Muscle of leg (tissue), 11 donors: ENCODE measurements around the gene DBI. TPM values are rescaled to one million over a fixed set of nuclear protein-coding genes. Genes with fewer than 3 reads are reported as not detected.
A peak's percentile ranks its signal among the peaks of the same experiment; 100 is the strongest.

Experiments used
- DNase-seq: peaks from one replicate; pipeline ENCODE4 v3.0.0; 2013
- H3K27ac ChIP-seq: one replicate; pipeline ENCODE4 v1.5.1; 2013; ENCODE audit warnings: mild to moderate bottlenecking, low read length, control low read depth
- H3K27me3 ChIP-seq: one replicate; pipeline ENCODE4 v1.6.1; 2013; ENCODE audit warnings: low read length; ENCODE audit not compliant: control insufficient read depth, insufficient read depth
- H3K36me3 ChIP-seq: one replicate; pipeline ENCODE4 v1.6.1; 2013; ENCODE audit warnings: low read length; ENCODE audit not compliant: control insufficient read depth, insufficient read depth
- H3K4me1 ChIP-seq: one replicate; pipeline ENCODE4 v1.6.1; 2013; ENCODE audit warnings: low read length; ENCODE audit not compliant: control insufficient read depth, insufficient read depth
- H3K4me3 ChIP-seq: one replicate; pipeline ENCODE4 v1.5.1; 2013; ENCODE audit warnings: low read length, control low read depth
- H3K9me3 ChIP-seq: replicated peaks from 2 replicates; pipeline ENCODE4 v1.6.1; 2013; ENCODE audit warnings: low read depth, low read length; ENCODE audit not compliant: control insufficient read depth
- WGBS: methylation state at CpG from one replicate; pipeline ENCODE4 v1.1.5; 2013; ENCODE audit warnings: missing lambda C conversion rate; ENCODE audit not compliant: insufficient coverage; 5-methylcytosine and 5-hydroxymethylcytosine counted together
- polyA plus RNA-seq, 8 donors: library from polyadenylated mRNA; unstranded; fragments of 120-200 nt; gene quantifications; one replicate each; pipeline versions ENCODE4 v1.2.1 to v1.2.3, GENCODE V29; 2013; ENCODE audit warnings: inconsistent platforms in 1 of 8, low replicate concordance in 1 of 8; ENCODE audit not compliant: insufficient read length in 8 of 8, insufficient read depth in 1 of 8
- total RNA-seq: library from RNA; stranded (reverse); fragments of 120-200 nt; gene quantifications from one replicate; pipeline ENCODE4 v1.2.4, GENCODE V29; 2013

Gene DBI
- total and polyA plus RNA-seq, 9 donors: 179 to 319 (median 269) TPM

DNA sequence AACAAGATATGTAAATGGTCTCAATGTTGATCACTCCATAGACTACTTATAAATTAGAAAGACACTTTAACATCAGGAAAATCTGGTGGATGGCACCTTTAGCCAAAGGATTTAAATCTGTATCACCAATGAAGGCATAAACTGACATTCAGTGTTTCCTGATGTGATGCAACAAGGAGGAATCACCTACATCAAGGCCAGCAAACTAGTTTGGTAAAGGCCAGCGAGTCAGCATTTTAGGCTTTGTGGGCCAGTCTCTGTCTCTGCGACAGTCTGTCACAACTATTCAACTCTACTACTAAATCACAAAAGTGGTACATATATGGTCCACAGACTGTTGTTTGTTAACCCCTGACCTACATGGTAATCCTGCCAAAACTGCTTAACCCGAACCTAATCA is 33.4 kb upstream of the DBI start:
- no CpG with 5 or more reads among the region's 3 CpGs for WGBS
- Histone ChIP-seq H3K4me3 (no peak overlapping the region), H3K27me3 (no peaks in the 10 kb centered on the region), H3K36me3 (peaks cover 6% of the 10 kb centered on the region), H3K27ac (no peak overlapping the region), H3K4me1 (no peaks in the 10 kb centered on the region), H3K9me3 (no peaks in the 10 kb centered on the region)
- DNase-seq: no peak

DNA sequence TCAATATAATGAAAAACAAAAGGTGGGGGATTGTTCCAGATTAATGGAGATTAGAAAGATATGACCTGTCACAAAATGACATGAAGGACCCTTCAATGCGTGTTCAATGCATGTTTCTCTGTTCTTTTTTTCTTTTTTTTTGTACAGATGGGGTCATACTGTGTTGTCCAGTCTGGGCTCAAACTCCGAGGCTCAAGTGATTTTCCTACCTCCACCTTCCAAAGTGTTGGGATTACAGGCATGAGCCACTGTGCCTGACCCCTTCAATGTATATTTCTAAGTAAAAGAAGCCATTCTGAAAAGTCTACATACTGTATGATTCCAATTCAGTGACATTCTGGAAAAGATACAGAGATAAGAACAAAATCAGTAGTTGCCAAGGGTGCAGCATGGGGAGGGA is 32.9 kb upstream of the DBI start:
- Histone ChIP-seq H3K27me3 (no peaks in the 10 kb centered on the region), H3K27ac (no peak overlapping the region), H3K9me3 (no peaks in the 10 kb centered on the region), H3K4me3 (no peak overlapping the region), H3K36me3 (peaks cover 6% of the 10 kb centered on the region), H3K4me1 (no peaks in the 10 kb centered on the region)
- DNase-seq: no peak
- WGBS: no CpG with 5 or more reads among the region's 2 CpGs

DNA sequence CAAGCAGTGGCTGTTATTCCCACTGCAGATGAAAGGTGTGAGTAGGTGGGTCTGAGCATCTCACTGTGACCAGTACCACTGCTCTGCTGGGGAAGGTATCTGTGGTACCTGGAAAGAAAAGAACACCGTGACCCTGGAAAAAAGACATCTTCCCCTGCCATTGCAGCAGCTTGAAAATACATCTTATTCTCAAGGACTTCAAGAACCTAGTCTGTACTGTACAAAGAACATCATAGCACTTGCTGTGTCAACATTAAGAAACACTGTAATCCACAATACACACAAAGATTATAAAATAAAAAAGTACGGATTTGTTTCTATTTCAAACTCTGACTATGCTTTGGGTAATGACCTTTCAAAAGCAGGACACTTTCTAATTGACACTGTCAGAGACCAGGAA is 29.0 kb upstream of the DBI start:
- no peak for DNase-seq
- H3K27me3 ChIP-seq: no peaks in the 10 kb centered on the region
- no peaks in the 10 kb centered on the region for H3K9me3 ChIP-seq
- no peak overlapping the region for H3K4me3 ChIP-seq
- no CpG with 5 or more reads among the region's 2 CpGs for WGBS
- H3K4me1 ChIP-seq: no peaks in the 10 kb centered on the region
- H3K36me3 ChIP-seq: peaks cover 6% of the 10 kb centered on the region
- H3K27ac ChIP-seq: no peak overlapping the region

DNA sequence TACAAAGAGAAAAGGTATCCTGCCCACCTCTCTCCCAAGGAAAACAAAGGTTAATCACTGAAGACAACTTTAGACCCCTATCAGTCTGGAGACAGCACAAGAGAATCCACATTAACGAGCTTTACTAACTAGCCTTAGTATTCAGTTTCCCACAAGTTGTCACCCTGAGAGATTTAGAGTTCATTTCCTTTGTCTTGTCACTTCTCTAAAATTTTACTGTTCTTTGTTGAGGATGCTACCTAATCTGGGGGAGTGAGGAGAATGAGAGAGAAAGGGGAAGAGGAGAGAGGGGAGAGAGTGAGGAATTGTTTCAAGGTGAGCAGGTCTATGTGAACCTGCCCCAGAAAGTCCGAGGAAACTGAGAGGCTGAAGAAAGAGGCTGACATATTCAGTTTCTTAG is 28.5 kb upstream of the DBI start:
- H3K36me3 ChIP-seq: peaks cover 6% of the 10 kb centered on the region
- H3K27me3 ChIP-seq: no peaks in the 10 kb centered on the region

DNA sequence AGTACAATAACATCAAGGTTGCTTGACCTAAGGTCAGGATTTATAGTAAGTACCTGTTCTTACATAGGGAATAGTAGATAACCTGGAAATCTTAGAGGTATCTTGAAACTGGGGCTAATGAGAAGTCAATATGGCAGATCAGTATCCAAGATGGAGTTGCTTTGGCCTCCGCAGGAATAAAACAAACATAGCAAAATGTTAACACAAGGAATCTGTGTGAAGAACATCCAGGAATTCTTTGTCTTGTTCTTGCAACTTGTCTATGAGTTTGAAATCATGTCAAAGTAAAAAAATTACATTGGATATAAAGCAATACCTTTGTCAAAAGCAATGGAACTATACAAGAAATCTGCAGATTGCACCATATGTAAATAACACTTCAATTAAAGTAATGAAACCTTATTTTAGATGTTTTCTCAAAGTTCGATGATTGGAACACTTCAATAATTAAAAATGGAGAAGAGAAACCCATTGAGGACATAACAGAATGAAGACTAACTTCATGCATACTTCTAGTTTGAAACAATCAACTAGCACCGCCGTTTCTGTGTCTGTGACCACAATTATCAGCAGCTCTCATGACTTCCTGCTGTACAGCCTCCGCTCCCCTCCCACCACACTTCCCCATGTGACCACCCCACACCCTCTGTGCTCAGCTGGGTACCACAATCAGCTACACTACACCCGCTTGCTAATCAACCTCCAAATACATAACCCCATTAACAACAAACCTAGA is 27.8 kb upstream of the DBI start:
- Histone ChIP-seq H3K36me3 (peaks cover 6% of the 10 kb centered on the region), H3K9me3 (no peaks in the 10 kb centered on the region), H3K27ac (no peak overlapping the region), H3K27me3 (no peaks in the 10 kb centered on the region), H3K4me1 (no peaks in the 10 kb centered on the region), H3K4me3 (no peak overlapping the region)
- WGBS: 72% methylated on average over 3 of the region's 6 CpGs
- peak; percentile 20 for DNase-seq

More for the DNA sequence above, 28.5 kb upstream of the DBI start:
- Histone ChIP-seq H3K4me3 (no peak overlapping the region), H3K27ac (no peak overlapping the region), H3K9me3 (no peaks in the 10 kb centered on the region), H3K4me1 (no peaks in the 10 kb centered on the region)
- no CpG with 5 or more reads among the region's 2 CpGs for WGBS
- DNase-seq: no peak

DNA sequence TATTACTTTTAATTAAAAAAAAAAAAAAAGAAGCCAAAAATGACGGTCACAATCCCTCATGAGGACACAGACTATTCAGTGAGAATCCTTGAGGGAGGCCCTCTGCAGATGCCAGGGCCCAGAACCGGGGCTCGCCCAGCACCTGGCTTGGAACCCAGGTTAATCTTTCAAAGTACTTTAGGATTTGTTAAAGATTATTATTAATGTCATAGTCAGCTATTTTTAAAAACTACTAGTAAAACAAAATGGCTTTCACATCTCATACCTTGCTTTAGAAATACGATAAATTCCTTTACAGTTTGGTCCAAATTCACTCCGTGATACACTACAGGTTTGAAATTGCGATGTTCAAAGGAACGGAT is 27.2 kb upstream of the DBI start:
- H3K4me3 ChIP-seq: no peak overlapping the region
- peaks cover 6% of the 10 kb centered on the region for H3K36me3 ChIP-seq
- H3K27ac ChIP-seq: no peak overlapping the region
- H3K4me1 ChIP-seq: no peaks in the 10 kb centered on the region
- 100% methylated on average over 4 of the region's 7 CpGs for WGBS
- no peaks in the 10 kb centered on the region for H3K9me3 ChIP-seq
- DNase-seq: no peak
- no peaks in the 10 kb centered on the region for H3K27me3 ChIP-seq

DNA sequence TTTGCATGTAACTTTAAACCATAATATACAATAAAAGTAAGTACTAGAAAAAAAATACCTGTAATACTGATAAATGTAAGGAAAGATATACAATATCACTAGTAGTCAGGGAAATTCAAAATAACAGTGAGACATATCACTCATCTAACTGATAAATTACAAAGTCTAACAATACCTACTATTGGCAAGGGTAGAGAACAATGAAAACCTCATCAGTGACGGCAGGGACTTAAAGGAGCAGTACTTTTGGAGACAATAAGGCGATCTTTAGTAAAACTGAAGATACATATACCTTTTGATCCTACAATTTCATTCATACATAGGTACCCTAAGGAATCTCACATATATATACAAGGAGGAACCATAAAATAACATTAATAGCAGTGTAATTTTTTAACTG is 25.1 kb upstream of the DBI start:
- H3K9me3 ChIP-seq: no peaks in the 10 kb centered on the region
- H3K4me1 ChIP-seq: no peaks in the 10 kb centered on the region
- no CpG with 5 or more reads among the region's 2 CpGs for WGBS
- DNase-seq: no peak
- H3K27ac ChIP-seq: no peak overlapping the region
- H3K27me3 ChIP-seq: no peaks in the 10 kb centered on the region
- H3K36me3 ChIP-seq: peaks cover 3% of the 10 kb centered on the region
- no peak overlapping the region for H3K4me3 ChIP-seq

DNA sequence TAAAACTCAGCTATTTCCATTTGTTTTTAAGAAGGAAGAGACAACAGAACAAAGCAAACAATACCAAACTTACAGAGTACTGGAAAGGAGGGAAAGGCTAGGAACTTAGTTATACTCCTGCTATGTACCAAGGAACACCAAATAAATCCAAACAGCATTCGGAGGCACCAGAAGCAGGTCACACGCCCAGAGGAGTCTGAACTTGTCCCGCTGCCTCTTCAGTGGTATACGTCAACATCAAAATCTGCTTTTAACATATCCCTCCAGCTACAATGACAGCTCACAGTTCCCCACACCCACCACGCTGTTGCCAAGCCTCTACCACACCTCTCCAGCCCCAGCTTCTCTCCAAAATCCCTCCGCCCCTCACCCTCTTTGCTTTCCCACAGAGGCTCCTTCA is 17.5 kb upstream of the DBI start:
- H3K4me3 ChIP-seq: no peak overlapping the region
- DNase-seq: no peak
- no peaks in the 10 kb centered on the region for H3K9me3 ChIP-seq
- H3K27me3 ChIP-seq: no peaks in the 10 kb centered on the region
- peaks cover 2% of the 10 kb centered on the region for H3K4me1 ChIP-seq
- H3K27ac ChIP-seq: no peak overlapping the region
- no peaks in the 10 kb centered on the region for H3K36me3 ChIP-seq
- WGBS: 82% methylated on average over 6 of the region's 6 CpGs

DNA sequence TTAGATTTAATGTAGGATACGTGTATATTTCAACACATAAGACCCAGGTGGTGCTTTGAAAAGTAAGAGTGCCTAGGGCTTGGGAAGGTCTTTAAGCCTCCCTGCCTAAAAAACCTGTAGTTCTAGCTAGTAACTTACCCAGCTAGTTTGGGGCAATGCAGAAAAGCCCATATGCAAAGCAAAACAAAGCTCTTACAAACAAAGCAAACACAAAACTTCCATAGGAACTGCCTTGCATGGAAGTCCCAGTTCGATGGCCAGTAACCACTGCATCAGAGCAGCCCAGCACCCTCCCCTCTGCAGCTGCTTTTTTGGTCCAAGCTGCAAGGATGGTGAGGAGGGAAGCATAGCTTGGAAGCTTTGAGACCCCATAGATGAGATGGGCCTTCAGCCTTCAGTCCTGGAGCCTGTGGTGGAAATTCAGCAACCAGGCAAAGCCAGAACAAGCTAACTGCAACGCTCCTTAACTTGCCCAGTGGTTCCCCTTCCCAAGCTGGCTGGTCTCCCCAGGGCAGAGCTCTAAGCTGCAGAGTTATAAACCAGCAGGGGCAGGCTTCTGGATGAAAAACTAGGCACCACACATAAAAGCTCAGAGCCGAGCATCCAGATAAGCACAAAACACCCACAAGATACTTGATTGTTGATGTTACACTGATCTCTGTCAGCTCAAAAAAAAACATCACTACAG is 16.3 kb upstream of the DBI start:
- DNase-seq: no peak
- Histone ChIP-seq H3K9me3 (no peaks in the 10 kb centered on the region), H3K4me1 (peaks cover 2% of the 10 kb centered on the region), H3K27me3 (no peaks in the 10 kb centered on the region), H3K36me3 (no peaks in the 10 kb centered on the region), H3K4me3 (no peak overlapping the region), H3K27ac (no peak overlapping the region)
- 20% methylated on average over 1 of the region's 4 CpGs for WGBS

DNA sequence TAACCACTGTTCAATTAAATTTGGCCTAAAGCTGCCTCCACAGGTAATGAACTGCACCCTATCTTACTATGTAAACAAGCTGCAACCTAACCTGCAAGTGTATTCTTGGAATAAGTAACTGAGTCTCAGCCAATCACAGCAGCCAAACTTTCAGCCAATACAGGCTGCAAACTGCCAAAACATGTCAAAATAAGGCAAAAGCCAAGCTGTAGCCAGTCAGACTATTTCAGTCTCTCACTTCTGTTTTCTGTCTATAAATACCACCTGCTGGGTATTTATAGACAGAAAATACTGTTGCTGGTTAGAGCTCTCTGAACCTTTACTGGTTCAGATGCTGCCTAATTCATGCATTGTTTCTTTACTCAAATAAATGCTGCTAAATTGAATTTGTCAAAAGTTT is 14.4 kb upstream of the DBI start:
- H3K27me3 ChIP-seq: no peaks in the 10 kb centered on the region
- no peak overlapping the region for H3K27ac ChIP-seq
- H3K4me1 ChIP-seq: peaks cover 2% of the 10 kb centered on the region
- DNase-seq: peak; percentile 34
- H3K9me3 ChIP-seq: no peaks in the 10 kb centered on the region
- no peak overlapping the region for H3K4me3 ChIP-seq
- no peaks in the 10 kb centered on the region for H3K36me3 ChIP-seq
